ENCODE results near the gene DNMT1. TPM values are rescaled to one million over a fixed set of nuclear protein-coding genes. Genes with fewer than 3 reads are reported as not detected.
"Not testable (repeated sequence)": the region's sequence is repeated elsewhere in the genome, so short reads cannot be mapped to it uniquely, and the experiment has no call there.

The DNMT1 gene
- total RNA-seq, 1 experiment from 2014 or later: 133 TPM

DNA sequence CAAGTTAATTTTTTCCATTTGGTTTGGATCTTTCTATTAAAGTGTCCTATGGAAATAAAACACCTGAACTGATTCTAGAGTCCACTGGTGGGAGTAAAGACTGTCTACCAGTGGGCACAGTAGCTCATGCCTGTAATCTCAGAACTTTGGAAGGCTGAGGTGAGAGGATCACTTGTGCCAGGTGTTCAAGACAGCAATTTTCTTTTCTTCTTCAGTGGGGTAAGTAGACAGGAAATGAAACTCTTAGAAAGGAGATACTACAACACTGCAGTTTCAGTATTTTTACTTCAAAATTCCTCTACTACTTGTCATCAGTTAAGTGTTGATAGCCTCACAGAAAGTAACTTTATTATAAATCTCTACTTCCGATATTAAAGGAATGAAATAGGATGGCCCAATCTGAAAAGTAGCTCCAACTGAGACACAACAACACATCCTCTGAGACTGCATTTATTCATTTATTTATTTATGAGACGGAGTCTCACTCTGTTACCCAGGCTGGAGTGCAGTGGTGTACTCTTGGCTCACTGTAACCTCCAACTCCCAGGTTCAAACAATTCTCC, 26.3 kb downstream of the DNMT1 start:
- Mint-ChIP-seq H3K9me3 (ENCODE audit: low read depth, unreplicated experiment) (no peaks in the 10 kb centered on the region), H3K4me1 (ENCODE audit: low read depth, unreplicated experiment) (peaks cover 6% of the 10 kb centered on the region), H3K36me3 (ENCODE audit: insufficient read depth, unreplicated experiment) (peaks cover 44% of the 10 kb centered on the region), H3K4me3 (ENCODE audit: low read depth, unreplicated experiment) (no peak overlapping the region), H3K27ac (ENCODE audit: unreplicated experiment) (no peak overlapping the region), H3K27me3 (ENCODE audit: unreplicated experiment) (no peaks in the 10 kb centered on the region)
- intact Hi-C loops (cut with micrococcal nuclease; ENCODE audit: unreplicated experiment): no loop called here
- no peak for DNase-seq
- CTCF ChIA-PET: no interaction called here
- no TSS peak for BruUV-seq (replicated peaks)
- TF ChIP-seq, protein P1, sequence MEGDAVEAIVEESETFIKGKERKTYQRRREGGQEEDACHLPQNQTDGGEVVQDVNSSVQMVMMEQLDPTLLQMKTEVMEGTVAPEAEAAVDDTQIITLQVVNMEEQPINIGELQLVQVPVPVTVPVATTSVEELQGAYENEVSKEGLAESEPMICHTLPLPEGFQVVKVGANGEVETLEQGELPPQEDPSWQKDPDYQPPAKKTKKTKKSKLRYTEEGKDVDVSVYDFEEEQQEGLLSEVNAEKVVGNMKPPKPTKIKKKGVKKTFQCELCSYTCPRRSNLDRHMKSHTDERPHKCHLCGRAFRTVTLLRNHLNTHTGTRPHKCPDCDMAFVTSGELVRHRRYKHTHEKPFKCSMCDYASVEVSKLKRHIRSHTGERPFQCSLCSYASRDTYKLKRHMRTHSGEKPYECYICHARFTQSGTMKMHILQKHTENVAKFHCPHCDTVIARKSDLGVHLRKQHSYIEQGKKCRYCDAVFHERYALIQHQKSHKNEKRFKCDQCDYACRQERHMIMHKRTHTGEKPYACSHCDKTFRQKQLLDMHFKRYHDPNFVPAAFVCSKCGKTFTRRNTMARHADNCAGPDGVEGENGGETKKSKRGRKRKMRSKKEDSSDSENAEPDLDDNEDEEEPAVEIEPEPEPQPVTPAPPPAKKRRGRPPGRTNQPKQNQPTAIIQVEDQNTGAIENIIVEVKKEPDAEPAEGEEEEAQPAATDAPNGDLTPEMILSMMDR (IDR thresholded peaks at IDR 0.05; ENCODE audit: unreplicated experiment): no peak

DNA sequence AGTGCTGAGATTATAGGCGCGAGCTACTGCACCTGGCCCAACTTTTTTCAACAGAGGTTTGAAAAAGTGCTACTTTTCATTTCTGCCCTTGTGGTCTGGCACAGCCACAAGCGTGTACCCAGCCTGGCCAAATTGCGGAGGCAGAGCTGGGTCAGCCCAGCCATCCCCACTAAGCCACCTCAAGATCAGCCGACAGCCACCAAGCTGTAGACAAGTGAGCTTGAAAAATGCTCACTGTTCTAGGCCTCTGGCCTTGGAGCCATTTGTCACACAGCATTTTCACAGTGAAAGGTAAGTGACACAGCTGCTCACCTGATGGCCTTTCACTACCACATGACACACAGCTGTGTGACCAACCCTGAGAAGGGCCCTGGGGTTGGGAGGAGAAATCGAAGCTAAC, 27.3 kb downstream of the DNMT1 start:
- TF ChIP-seq, protein P1 (IDR thresholded peaks at IDR 0.05; ENCODE audit: unreplicated experiment): no peak
- H3K36me3 Mint-ChIP-seq (ENCODE audit: insufficient read depth, unreplicated experiment): peaks cover 46% of the 10 kb centered on the region
- intact Hi-C loops (cut with micrococcal nuclease; ENCODE audit: unreplicated experiment): no loop called here
- H3K27ac Mint-ChIP-seq (ENCODE audit: unreplicated experiment): no peak overlapping the region
- DNase-seq: no peak
- no TSS peak for BruUV-seq (replicated peaks)
- H3K4me3 Mint-ChIP-seq (ENCODE audit: low read depth, unreplicated experiment): no peak overlapping the region
- H3K27me3 Mint-ChIP-seq (ENCODE audit: unreplicated experiment): no peaks in the 10 kb centered on the region
- CTCF ChIA-PET: interaction anchor here (0.6 kb wide), 1 partner anchor 35 kb away, joined by 5 read pairs; no protein-coding TSS in a partner anchor
- H3K9me3 Mint-ChIP-seq (ENCODE audit: low read depth, unreplicated experiment): no peaks in the 10 kb centered on the region
- H3K4me1 Mint-ChIP-seq (ENCODE audit: low read depth, unreplicated experiment): no peaks in the 10 kb centered on the region

DNA sequence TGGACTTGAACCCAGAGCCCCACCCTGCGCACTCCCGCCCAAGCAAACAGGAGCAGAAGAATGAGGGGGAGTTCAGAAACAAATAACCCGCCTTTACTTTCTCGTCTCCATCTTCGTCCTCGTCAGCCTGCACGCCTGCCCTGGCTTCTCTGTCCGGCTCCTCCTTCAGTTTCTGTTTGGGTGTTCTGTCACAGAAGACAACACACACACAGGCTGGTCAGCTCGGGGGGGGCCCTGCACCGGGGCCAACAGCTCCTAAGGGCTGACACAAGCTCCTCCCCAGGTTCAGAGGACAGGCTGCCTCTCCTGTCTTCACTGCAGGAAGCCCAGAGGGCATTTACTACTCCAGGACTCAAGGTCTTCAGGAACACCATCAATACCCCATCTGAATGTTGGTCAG, 28.3 kb downstream of the DNMT1 start:
- H3K9me3 Mint-ChIP-seq (ENCODE audit: low read depth, unreplicated experiment); H3K4me1 Mint-ChIP-seq (ENCODE audit: low read depth, unreplicated experiment); H3K27me3 Mint-ChIP-seq (ENCODE audit: unreplicated experiment); CTCF ChIA-PET; intact Hi-C loops (cut with micrococcal nuclease; ENCODE audit: unreplicated experiment); BruUV-seq (replicated peaks); H3K4me3 Mint-ChIP-seq (ENCODE audit: low read depth, unreplicated experiment); DNase-seq; H3K27ac Mint-ChIP-seq (ENCODE audit: unreplicated experiment): not testable (repeated sequence)
- peaks cover 44% of the 10 kb centered on the region for H3K36me3 Mint-ChIP-seq (ENCODE audit: insufficient read depth, unreplicated experiment)

DNA sequence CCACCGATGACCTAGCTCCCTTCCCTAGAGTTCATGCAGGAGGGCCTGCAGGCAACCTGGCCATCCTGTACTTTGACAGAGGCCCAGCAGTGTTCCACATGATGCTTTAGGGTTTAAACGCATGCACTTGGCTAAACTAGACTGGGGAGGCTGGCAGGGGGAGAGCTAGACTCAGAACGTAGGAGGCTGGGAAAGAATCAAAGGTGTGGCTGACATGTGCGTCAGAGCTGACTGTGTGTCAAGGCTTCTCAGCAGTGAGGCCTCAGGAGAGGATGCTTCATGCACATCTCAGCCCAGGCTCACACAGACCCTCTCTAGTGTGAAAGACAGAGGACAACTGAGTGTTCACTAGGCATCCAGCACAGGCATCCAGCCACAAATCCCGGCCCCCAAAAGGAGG, 28.7 kb downstream of the DNMT1 start:
- Mint-ChIP-seq H3K4me3 (ENCODE audit: low read depth, unreplicated experiment) (no peak overlapping the region), H3K9me3 (ENCODE audit: low read depth, unreplicated experiment) (no peaks in the 10 kb centered on the region), H3K27ac (ENCODE audit: unreplicated experiment) (no peak overlapping the region), H3K27me3 (ENCODE audit: unreplicated experiment) (no peaks in the 10 kb centered on the region), H3K36me3 (ENCODE audit: insufficient read depth, unreplicated experiment) (peaks cover 40% of the 10 kb centered on the region), H3K4me1 (ENCODE audit: low read depth, unreplicated experiment) (no peaks in the 10 kb centered on the region)
- TF ChIP-seq, protein P1 (IDR thresholded peaks at IDR 0.05; ENCODE audit: unreplicated experiment): no peak
- CTCF ChIA-PET: no interaction called here
- no peak for DNase-seq
- intact Hi-C loops (cut with micrococcal nuclease; ENCODE audit: unreplicated experiment): no loop called here
- no TSS peak for BruUV-seq (replicated peaks)

DNA sequence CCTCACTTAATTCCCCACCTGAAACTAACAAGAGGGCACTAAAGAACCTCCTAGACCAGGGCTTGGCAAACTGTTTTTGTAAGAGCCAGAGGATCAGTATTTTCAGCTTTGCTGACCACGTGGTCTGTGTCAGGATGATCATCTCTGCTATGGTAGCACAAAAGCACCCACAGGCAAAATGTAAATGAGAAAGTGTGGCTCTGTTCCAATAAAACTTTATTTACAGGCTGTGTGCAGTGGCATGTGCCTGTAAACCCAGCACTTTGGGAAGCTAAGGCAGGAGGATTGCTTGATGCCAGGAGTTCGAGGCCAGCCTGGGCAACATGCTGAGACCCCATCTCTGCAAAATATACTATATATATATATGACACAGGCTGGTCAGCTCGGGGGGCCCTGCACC, 31.2 kb downstream of the DNMT1 start:
- no peak overlapping the region for H3K4me3 Mint-ChIP-seq (ENCODE audit: low read depth, unreplicated experiment)
- no peak for DNase-seq
- CTCF ChIA-PET: no interaction called here
- TF ChIP-seq, protein P1 (IDR thresholded peaks at IDR 0.05; ENCODE audit: unreplicated experiment): no peak
- intact Hi-C loops (cut with micrococcal nuclease; ENCODE audit: unreplicated experiment): no loop called here
- no peak overlapping the region for H3K27ac Mint-ChIP-seq (ENCODE audit: unreplicated experiment)
- H3K4me1 Mint-ChIP-seq (ENCODE audit: low read depth, unreplicated experiment): no peaks in the 10 kb centered on the region
- BruUV-seq (replicated peaks): no TSS peak
- H3K27me3 Mint-ChIP-seq (ENCODE audit: unreplicated experiment): no peaks in the 10 kb centered on the region
- peaks cover 46% of the 10 kb centered on the region for H3K36me3 Mint-ChIP-seq (ENCODE audit: insufficient read depth, unreplicated experiment)
- H3K9me3 Mint-ChIP-seq (ENCODE audit: low read depth, unreplicated experiment): no peaks in the 10 kb centered on the region
